Measurements from ENCODE around the gene HKDC1. TPM values are rescaled to one million over a fixed set of nuclear protein-coding genes. Genes with fewer than 3 reads are reported as not detected.

Gene HKDC1
- total RNA-seq, 1 experiment from 2014 or later = 0.68 TPM

DNA sequence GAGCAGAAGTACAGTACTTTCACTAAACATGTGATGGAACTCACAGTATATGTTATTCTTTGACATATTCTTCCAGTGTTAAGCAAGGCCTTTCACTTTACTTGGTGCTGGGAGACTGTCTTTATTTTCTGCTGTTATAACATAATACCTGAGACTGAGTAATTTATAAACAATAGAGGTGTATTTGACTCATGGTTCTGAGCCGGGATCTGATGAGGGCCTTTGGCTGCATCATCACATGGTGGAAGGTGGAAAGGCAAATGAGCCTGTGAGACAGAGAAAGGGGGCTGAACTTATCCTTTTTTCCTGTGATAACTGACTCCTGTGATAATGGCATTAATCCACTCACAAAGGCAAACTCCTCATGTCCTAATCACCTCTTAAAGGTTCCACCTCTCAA, 38.7 kb upstream of the HKDC1 start:
- DNase-seq (ENCODE audit: unreplicated experiment) = no peak
- H3K36me3 Mint-ChIP-seq (ENCODE audit: insufficient read depth, unreplicated experiment) = peaks cover 26% of the 10 kb centered on the region
- BruUV-seq (replicated peaks) = no TSS peak
- H3K4me1 Mint-ChIP-seq (ENCODE audit: insufficient read depth, unreplicated experiment) = peaks cover 36% of the 10 kb centered on the region
- CTCF ChIA-PET = interaction anchor here (0.7 to 1.0 kb wide), 3 partner anchors 9 to 36 kb away, joined by 3 to 5 read pairs (median 3); no protein-coding TSS in a partner anchor
- POLR2A ChIA-PET = no interaction called here
- H3K4me3 Mint-ChIP-seq (ENCODE audit: unreplicated experiment) = peak overlapping the region; percentile 92
- H3K9me3 Mint-ChIP-seq (ENCODE audit: unreplicated experiment) = no peaks in the 10 kb centered on the region
- TF ChIP-seq CTCF (IDR thresholded peaks at IDR 0.05; ENCODE audit: unreplicated experiment) = no peak
- intact Hi-C loops (cut with micrococcal nuclease) = loop anchor here (2.0 kb wide), 1 partner anchor 41 kb away; no protein-coding TSS in a partner anchor
- no peaks in the 10 kb centered on the region for H3K27me3 Mint-ChIP-seq (ENCODE audit: insufficient read depth, unreplicated experiment)
- H3K27ac Mint-ChIP-seq (ENCODE audit: low read depth, unreplicated experiment) = peak overlapping the region; percentile 100

- no peak overlapping the region for H3K27ac Mint-ChIP-seq (ENCODE audit: low read depth, unreplicated experiment)
- peaks cover 31% of the 10 kb centered on the region for H3K36me3 Mint-ChIP-seq (ENCODE audit: insufficient read depth, unreplicated experiment)
- no peaks in the 10 kb centered on the region for H3K9me3 Mint-ChIP-seq (ENCODE audit: unreplicated experiment)
- no peaks in the 10 kb centered on the region for H3K27me3 Mint-ChIP-seq (ENCODE audit: insufficient read depth, unreplicated experiment)
- no peak for TF ChIP-seq CTCF (IDR thresholded peaks at IDR 0.05; ENCODE audit: unreplicated experiment)
- peaks cover 36% of the 10 kb centered on the region for H3K4me1 Mint-ChIP-seq (ENCODE audit: insufficient read depth, unreplicated experiment)
- ChIA-PET CTCF (interaction anchor here (0.7 to 1.0 kb wide), 4 partner anchors 9 to 54 kb away, joined by 3 to 5 read pairs (median 3); no protein-coding TSS in a partner anchor), POLR2A (no interaction called here)
- intact Hi-C loops (cut with micrococcal nuclease) = no loop called here
- BruUV-seq (replicated peaks) = no TSS peak
- no peak for DNase-seq (ENCODE audit: unreplicated experiment)
- peak overlapping the region; percentile 92 for H3K4me3 Mint-ChIP-seq (ENCODE audit: unreplicated experiment)
These were observed 38.1 kb upstream of the HKDC1 start for GRCh38 chr10:69182005-69182404.

GRCh38 chr10:69186524-69186923, 33.6 kb upstream of the HKDC1 start:
- CTCF ChIA-PET = interaction anchor here (0.5 to 0.7 kb wide), 2 partner anchors 231 to 970 kb away, joined by 3 read pairs; partner anchors contain the start of gene DDX21
- Mint-ChIP-seq H3K27me3 (ENCODE audit: insufficient read depth, unreplicated experiment) (no peaks in the 10 kb centered on the region), H3K36me3 (ENCODE audit: insufficient read depth, unreplicated experiment) (peaks cover 75% of the 10 kb centered on the region)

GRCh38 chr10:69201045-69201444, 19.1 kb upstream of the HKDC1 start:
- Mint-ChIP-seq H3K27me3 (ENCODE audit: insufficient read depth, unreplicated experiment) (no peaks in the 10 kb centered on the region), H3K27ac (ENCODE audit: low read depth, unreplicated experiment) (peak overlapping the region; percentile 69), H3K4me1 (ENCODE audit: insufficient read depth, unreplicated experiment) (no peaks in the 10 kb centered on the region), H3K9me3 (ENCODE audit: unreplicated experiment) (no peaks in the 10 kb centered on the region), H3K36me3 (ENCODE audit: insufficient read depth, unreplicated experiment) (peaks cover 77% of the 10 kb centered on the region), H3K4me3 (ENCODE audit: unreplicated experiment) (no peak overlapping the region)
- CTCF ChIA-PET = interaction anchor here (1.9 kb wide), 1 partner anchor 16 kb away, joined by 5 read pairs; no protein-coding TSS in a partner anchor
- BruUV-seq (replicated peaks) = no TSS peak
- POLR2A ChIA-PET = interaction anchor here (0.5 kb wide), 1 partner anchor 191 kb away, joined by 3 read pairs; no protein-coding TSS in a partner anchor
- TF ChIP-seq CTCF (IDR thresholded peaks at IDR 0.05; ENCODE audit: unreplicated experiment) = no peak
- no peak for DNase-seq (ENCODE audit: unreplicated experiment)
- intact Hi-C loops (cut with micrococcal nuclease) = no loop called here

More at GRCh38 chr10:69186524-69186923, 33.6 kb upstream of the HKDC1 start:
- BruUV-seq (replicated peaks) = no TSS peak
- Mint-ChIP-seq H3K4me3 (ENCODE audit: unreplicated experiment) (no peak overlapping the region), H3K9me3 (ENCODE audit: unreplicated experiment) (no peaks in the 10 kb centered on the region), H3K27ac (ENCODE audit: low read depth, unreplicated experiment) (no peak overlapping the region), H3K4me1 (ENCODE audit: insufficient read depth, unreplicated experiment) (peaks cover 21% of the 10 kb centered on the region)
- POLR2A ChIA-PET = no interaction called here
- DNase-seq (ENCODE audit: unreplicated experiment) = no peak
- no peak for TF ChIP-seq CTCF (IDR thresholded peaks at IDR 0.05; ENCODE audit: unreplicated experiment)
- intact Hi-C loops (cut with micrococcal nuclease) = no loop called here

All from MCF 10A (cell line).